ENCODE data around the gene TMEM123.
A peak's percentile ranks its signal among the peaks of the same experiment; 100 is the strongest.

Gene TMEM123

DNA sequence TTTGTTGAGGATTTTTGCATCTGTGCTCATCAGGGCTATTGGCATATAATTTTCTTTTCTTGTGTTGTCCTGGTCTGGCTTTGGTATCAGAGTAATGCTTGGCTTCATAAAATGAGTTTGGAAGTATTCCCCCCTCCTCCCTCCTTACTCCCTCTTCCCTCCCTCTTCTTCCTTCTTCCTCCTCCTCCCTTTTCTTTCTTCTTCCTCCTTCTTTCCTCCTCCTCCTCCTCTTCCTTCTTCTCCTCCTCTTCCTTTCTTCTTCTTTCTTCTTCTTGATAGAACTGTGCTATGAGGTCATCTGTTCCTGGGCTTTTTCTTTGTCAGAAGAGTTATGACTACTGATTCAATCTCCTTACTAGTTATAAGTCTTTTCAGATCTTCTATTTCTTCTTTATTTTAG lies 95.4 kb downstream of the TMEM123 start:
- DNase-seq, result no peak

DNA sequence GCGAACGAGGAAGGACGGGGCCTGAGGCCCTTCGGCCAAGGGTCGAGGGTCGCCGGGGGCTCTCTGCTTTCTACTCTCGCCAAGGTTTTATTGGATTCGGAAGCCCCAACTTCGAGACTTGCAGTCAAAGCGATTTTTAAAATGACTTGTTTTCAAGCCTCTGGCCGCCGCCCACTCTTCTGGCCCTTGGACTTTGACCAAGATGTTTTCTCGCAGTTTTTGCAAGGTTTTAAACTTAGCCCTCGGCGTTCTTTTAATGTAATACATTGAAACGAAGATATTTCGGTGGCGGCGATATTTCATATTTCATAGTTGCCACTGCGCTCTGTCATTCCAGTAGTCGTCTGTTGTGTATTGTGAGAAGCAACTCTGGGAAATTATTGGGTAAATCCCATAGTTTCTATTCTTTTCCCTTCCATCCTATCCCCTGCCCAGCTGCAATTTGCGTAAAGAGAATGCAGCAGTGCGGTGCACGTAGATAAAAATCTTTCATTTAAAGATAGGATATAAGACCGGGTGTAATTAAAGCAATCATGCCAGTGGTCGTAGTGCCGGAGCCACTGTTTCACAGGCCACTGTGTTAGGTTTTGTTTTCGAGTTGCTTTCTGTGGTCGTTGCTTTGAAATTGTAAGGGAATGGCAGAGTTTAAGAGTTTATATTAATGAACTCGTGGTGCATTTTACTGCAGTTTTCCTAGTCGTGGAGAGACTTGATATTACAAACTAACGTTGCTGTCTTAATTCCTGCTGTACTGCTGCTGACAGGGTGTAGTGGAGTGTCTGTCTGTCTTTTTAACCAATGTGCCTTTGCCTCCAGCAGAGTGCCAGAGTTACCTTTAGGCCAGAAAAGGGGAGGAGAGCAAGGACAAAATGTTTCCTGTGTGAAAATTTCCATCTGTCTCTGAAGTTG lies 104.8 kb downstream of the TMEM123 start:
- peak; percentile 30 for DNase-seq

DNA sequence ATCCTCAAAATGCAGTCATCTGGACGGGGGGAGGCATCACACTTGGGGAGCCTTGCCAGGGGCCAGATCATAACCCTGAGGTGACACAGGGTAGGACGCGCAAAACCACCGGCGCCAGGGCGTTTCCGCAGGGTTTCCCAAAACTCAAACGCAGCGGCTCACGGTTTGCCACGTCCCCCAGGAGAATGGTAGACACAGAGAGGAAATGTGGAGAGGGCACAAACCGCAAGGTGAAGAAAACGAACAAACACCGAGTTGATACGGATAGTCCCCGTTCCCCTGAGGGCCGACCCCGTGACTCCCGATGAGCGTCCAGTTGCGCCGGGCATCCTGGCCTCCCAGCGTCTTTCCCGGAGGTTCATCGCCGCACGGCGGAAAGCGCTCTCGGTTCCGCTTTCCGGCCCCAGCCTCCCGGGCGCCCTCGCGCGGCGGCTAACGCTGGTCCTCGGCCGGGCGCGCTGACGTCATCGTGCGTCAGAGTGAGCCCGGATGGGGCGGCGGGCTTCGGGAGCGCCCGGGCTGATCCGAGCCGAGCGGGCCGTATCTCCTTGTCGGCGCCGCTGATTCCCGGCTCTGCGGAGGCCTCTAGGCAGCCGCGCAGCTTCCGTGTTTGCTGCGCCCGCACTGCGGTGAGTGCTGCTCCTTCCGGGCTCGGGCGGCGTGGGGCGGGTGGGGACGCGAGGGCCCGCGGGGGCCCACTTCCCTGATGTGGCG lies 105.7 kb downstream of the TMEM123 start, which contains the start of gene BIRC2:
Gene BIRC2, plus strand, starts transcription at position 467 of the 714 bp plus-strand sequence. CDS start 2,641 bp downstream, outside the sequence.
- DNase-seq, result peak; percentile 95

DNA sequence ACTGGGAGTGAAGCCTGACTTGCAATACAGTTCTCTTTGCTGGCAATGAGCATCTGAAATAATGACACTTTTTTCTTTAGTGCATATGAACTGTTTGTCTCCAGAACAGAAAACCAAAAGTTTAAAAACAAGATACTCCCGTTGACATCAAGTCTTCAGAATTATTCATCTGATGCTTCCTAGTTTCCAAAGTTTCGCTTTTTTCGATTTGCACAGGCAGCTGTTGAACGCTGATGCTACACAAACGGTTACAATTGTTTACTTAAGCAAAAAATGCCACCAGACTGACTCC lies 106.2 kb downstream of the TMEM123 start:
- DNase-seq, result no peak
